GM21526 (cell line): ENCODE measurements around the gene TM7SF2.
A peak's percentile ranks its signal among the peaks of the same experiment; 100 is the strongest.
"Not testable (repeated sequence)": the region's sequence is repeated elsewhere in the genome, so short reads cannot be mapped to it uniquely, and the experiment has no call there.

Experiments
- ATAC-seq: cut with Tn5 transposase; IDR thresholded peaks from one replicate; pipeline ENCODE4 v1.9.1; 2021; ENCODE audit warnings: moderate library complexity; ENCODE audit not compliant: unreplicated experiment, low FRiP score

The TM7SF2 gene

GRCh38 chr11:65113361-65113756, 1.7 kb downstream of the TM7SF2 start:
- no peak for ATAC-seq

GRCh38 chr11:65113839-65114238, 2.2 kb downstream of the TM7SF2 start:
- ATAC-seq: no peak

GRCh38 chr11:65114538-65115171, 3.0 kb downstream of the TM7SF2 start:
- no peak for ATAC-seq

- no peak for ATAC-seq
These were observed 3.9 kb downstream of the TM7SF2 start for GRCh38 chr11:65115361-65116082.

- ATAC-seq: no peak
These were observed 4.9 kb downstream of the TM7SF2 start for GRCh38 chr11:65116370-65117205.

GRCh38 chr11:65117206-65118096, 5.8 kb downstream of the TM7SF2 start, which contains the start of gene ZNHIT2:
Gene ZNHIT2, minus strand, starts transcription at chr11:65117701. Its CDS starts 48 bp downstream, at chr11:65117653.
- peak; percentile 47 for ATAC-seq

- no peak for ATAC-seq
These were observed 6.6 kb downstream of the TM7SF2 start for GRCh38 chr11:65118097-65118837.

- not testable (repeated sequence) for ATAC-seq
These were observed 7.4 kb downstream of the TM7SF2 start for GRCh38 chr11:65118891-65119669.

- ATAC-seq: no peak
These were observed 8.0 kb downstream of the TM7SF2 start for GRCh38 chr11:65119670-65119995.

GRCh38 chr11:65120831-65121230, 9.2 kb downstream of the TM7SF2 start:
- ATAC-seq: no peak

GRCh38 chr11:65121447-65121864, 9.8 kb downstream of the TM7SF2 start:
- ATAC-seq: no peak

- ATAC-seq: peak; percentile 53
These were observed 10.4 kb downstream of the TM7SF2 start, which contains the start of the genes FAU and MRPL49 for GRCh38 chr11:65121865-65122696. Gene FAU, minus strand, starts transcription at chr11:65122134. Its CDS starts 321 bp downstream, at chr11:65121813. Gene MRPL49, plus strand, starts transcription at chr11:65122321. Its CDS starts 26 bp downstream, at chr11:65122347.

GRCh38 chr11:65124480-65125196, 13.0 kb downstream of the TM7SF2 start:
- no peak for ATAC-seq

- ATAC-seq: no peak
These were observed 13.8 kb downstream of the TM7SF2 start for GRCh38 chr11:65125197-65126056.

- ATAC-seq: no peak
These were observed 15.1 kb downstream of the TM7SF2 start for GRCh38 chr11:65126624-65127274.
